Esophagus squamous epithelium (tissue), 4 donors: ENCODE measurements around the gene PPRC1.

Source experiments
- POLR2A ChIP-seq, 4 donors: fragments of 450-650 bp; IDR thresholded peaks; one replicate each; pipeline ENCODE4 v1.6.1; 2017; ENCODE audit warnings: antibody characterized with exemption in 4 of 4, mild to moderate bottlenecking in 4 of 4, moderate library complexity in 3 of 4
- TF ChIP-seq, protein P1 (sequence below), 6 experiments: fragments of 450-650 bp in 4 of 6; fragments of 200-600 bp in 2 of 6; sonication (generic) in 2 of 6; IDR thresholded peaks; one replicate each; pipeline ENCODE4 v1.5.1; 2016 to 2019; ENCODE audit warnings: antibody characterized with exemption in 6 of 6, mild to moderate bottlenecking in 4 of 6, moderate library complexity in 4 of 6

DNA sequence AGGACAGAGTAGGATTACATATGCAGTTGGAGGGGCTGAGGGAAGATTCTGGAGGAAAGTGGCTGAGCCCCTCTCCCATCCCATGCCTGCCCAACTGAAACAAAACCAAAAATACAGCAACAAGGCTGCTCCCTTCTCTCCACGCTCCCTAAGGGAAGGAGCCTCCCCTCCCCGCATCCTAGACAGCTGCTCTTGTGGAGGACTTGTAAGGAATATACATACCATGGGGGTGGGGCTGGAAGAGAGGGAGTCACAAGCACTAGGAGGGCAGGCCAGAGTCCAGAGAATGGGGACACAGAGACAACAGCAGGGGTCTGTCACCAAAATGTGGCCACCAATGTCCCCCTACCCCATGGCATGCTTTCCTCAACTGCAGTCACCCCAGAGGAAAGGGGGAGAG is 25.8 kb upstream of the PPRC1 start:
- no peak for TF ChIP-seq POLR2A (IDR thresholded peaks at IDR 0.05)
- TF ChIP-seq, protein P1, sequence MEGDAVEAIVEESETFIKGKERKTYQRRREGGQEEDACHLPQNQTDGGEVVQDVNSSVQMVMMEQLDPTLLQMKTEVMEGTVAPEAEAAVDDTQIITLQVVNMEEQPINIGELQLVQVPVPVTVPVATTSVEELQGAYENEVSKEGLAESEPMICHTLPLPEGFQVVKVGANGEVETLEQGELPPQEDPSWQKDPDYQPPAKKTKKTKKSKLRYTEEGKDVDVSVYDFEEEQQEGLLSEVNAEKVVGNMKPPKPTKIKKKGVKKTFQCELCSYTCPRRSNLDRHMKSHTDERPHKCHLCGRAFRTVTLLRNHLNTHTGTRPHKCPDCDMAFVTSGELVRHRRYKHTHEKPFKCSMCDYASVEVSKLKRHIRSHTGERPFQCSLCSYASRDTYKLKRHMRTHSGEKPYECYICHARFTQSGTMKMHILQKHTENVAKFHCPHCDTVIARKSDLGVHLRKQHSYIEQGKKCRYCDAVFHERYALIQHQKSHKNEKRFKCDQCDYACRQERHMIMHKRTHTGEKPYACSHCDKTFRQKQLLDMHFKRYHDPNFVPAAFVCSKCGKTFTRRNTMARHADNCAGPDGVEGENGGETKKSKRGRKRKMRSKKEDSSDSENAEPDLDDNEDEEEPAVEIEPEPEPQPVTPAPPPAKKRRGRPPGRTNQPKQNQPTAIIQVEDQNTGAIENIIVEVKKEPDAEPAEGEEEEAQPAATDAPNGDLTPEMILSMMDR (IDR thresholded peaks at IDR 0.05), result no peak
